Osteoblast (primary cell): Measurements from ENCODE around the gene SMAD5. TPM values are rescaled to one million over a fixed set of nuclear protein-coding genes. Genes with fewer than 3 reads are reported as not detected.

ENCODE experiments used
- DNase-seq: peaks from one replicate; pipeline ENCODE4 v3.0.0; 2011; ENCODE audit warnings: low spot score, mixed read lengths; ENCODE audit not compliant: insufficient read length; ENCODE audit errors: missing footprints
- H2AFZ ChIP-seq: 2 replicates; pipeline ENCODE4 v1.6.0; 2011; ENCODE audit warnings: mild to moderate bottlenecking, low read length
- H3K27ac ChIP-seq: 2 replicates; pipeline ENCODE4 v1.5.1; 2011; ENCODE audit warnings: mild to moderate bottlenecking, low read depth, low read length, moderate library complexity
- H3K27me3 ChIP-seq: 2 replicates; pipeline ENCODE4 v1.6.0; 2012; ENCODE audit warnings: mild to moderate bottlenecking, control low read depth, inconsistent platforms, low read length, moderate library complexity; ENCODE audit not compliant: insufficient read depth
- H3K36me3 ChIP-seq: 2 replicates; pipeline ENCODE4 v1.5.1; 2011; ENCODE audit warnings: mild to moderate bottlenecking, low read length, control low read depth, moderate library complexity; ENCODE audit not compliant: insufficient read depth
- H3K4me1 ChIP-seq: 2 replicates; pipeline ENCODE4 v1.5.1; 2011; ENCODE audit warnings: mild to moderate bottlenecking, low read length, control low read depth, moderate library complexity; ENCODE audit not compliant: insufficient read depth
- H3K4me2 ChIP-seq: 2 replicates; pipeline ENCODE4 v1.6.0; 2011; ENCODE audit warnings: mild to moderate bottlenecking, low read length; ENCODE audit not compliant: insufficient read depth
- H3K4me3 ChIP-seq: fragments of 200-600 bp; sonication (generic); 3 replicates; pipeline ENCODE4 v1.5.1; 2012; ENCODE audit warnings: mild to moderate bottlenecking, low read length, inconsistent platforms; ENCODE audit not compliant: insufficient read depth
- H3K79me2 ChIP-seq: 2 replicates; pipeline ENCODE4 v1.6.0; 2012; ENCODE audit warnings: mild to moderate bottlenecking, low read length, control low read depth, inconsistent platforms; ENCODE audit not compliant: insufficient read depth
- H3K9me3 ChIP-seq: 2 replicates; pipeline ENCODE4 v1.5.1; 2011; ENCODE audit warnings: low read depth, low read length, control low read depth
- H4K20me1 ChIP-seq: 2 replicates; pipeline ENCODE4 v1.6.0; 2012; ENCODE audit warnings: mild to moderate bottlenecking, low read length, control low read depth; ENCODE audit not compliant: insufficient read depth
- total RNA-seq: library from RNA; depleted of rRNA; stranded (reverse); fragments of >200 nt; gene quantifications from 2 replicates; pipeline ENCODE4 v1.2.3, GENCODE V29; 2012
- TF ChIP-seq, protein P1 (sequence below): IDR thresholded peaks from 2 replicates; pipeline ENCODE4 v1.5.1; 2011; ENCODE audit warnings: mild to moderate bottlenecking, low read depth, low read length, moderate library complexity; ENCODE audit errors: extremely low read depth

SMAD5 gene
- total RNA-seq, 1 donor, result 58.6 TPM

DNA sequence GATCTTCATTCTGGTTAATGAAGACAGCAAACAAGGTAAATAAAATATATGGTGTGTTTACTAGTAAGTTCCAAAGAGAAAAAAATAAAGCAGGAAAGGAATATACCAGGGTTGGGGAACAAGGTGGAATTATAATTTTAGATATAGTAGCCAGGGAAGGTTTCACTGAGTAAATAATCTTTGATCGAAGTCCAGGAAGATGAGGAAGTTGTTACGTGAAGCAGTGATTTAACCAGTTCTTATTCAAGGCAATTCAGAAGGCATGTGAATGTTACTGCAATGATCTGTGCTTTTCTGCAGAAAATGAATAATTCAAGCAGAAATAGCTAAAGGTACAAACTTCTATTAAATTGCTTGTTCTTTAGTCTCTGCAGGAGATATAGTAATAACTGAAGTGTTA is 54.2 kb downstream of the SMAD5 start:
- Histone ChIP-seq H3K79me2 (no peaks in the 10 kb centered on the region), H3K4me2 (no peak overlapping the region), H3K4me1 (no peaks in the 10 kb centered on the region), H3K27ac (no peak overlapping the region), H3K4me3 (no peak overlapping the region), H3K36me3 (peaks cover 17% of the 10 kb centered on the region), H4K20me1 (peaks cover 24% of the 10 kb centered on the region), H3K27me3 (peaks cover 15% of the 10 kb centered on the region), H3K9me3 (no peaks in the 10 kb centered on the region), H2AFZ (no peak overlapping the region)
- no peak for DNase-seq
- TF ChIP-seq, protein P1, sequence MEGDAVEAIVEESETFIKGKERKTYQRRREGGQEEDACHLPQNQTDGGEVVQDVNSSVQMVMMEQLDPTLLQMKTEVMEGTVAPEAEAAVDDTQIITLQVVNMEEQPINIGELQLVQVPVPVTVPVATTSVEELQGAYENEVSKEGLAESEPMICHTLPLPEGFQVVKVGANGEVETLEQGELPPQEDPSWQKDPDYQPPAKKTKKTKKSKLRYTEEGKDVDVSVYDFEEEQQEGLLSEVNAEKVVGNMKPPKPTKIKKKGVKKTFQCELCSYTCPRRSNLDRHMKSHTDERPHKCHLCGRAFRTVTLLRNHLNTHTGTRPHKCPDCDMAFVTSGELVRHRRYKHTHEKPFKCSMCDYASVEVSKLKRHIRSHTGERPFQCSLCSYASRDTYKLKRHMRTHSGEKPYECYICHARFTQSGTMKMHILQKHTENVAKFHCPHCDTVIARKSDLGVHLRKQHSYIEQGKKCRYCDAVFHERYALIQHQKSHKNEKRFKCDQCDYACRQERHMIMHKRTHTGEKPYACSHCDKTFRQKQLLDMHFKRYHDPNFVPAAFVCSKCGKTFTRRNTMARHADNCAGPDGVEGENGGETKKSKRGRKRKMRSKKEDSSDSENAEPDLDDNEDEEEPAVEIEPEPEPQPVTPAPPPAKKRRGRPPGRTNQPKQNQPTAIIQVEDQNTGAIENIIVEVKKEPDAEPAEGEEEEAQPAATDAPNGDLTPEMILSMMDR, result no peak

DNA sequence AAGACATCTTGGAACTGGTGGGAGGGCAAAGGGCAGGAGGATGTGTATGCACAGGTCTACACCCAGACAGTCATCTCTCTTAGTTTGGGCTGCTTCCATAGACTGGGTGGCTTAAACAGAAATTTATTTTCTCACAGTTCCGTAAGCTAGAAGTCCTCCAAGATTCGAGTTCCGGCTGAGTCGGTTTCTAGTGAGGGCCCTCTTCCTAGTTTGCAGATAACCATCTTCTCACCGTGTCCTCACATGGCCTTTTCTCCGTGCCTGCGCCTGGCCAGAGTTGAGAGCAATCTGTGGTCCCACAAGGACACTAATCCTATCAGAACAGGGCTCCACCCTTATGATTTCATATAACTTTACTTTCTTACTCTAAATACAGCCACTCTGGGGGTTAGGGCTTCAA is 56.2 kb downstream of the SMAD5 start:
- Histone ChIP-seq H3K27me3 (peaks cover 34% of the 10 kb centered on the region), H3K4me3 (no peak overlapping the region), H3K79me2 (no peaks in the 10 kb centered on the region), H3K36me3 (peaks cover 17% of the 10 kb centered on the region), H3K27ac (no peak overlapping the region), H4K20me1 (peaks cover 31% of the 10 kb centered on the region), H3K4me2 (no peak overlapping the region), H3K4me1 (no peaks in the 10 kb centered on the region), H2AFZ (no peak overlapping the region), H3K9me3 (no peaks in the 10 kb centered on the region)
- TF ChIP-seq, protein P1, result no peak
- peak; percentile 34 for DNase-seq

DNA sequence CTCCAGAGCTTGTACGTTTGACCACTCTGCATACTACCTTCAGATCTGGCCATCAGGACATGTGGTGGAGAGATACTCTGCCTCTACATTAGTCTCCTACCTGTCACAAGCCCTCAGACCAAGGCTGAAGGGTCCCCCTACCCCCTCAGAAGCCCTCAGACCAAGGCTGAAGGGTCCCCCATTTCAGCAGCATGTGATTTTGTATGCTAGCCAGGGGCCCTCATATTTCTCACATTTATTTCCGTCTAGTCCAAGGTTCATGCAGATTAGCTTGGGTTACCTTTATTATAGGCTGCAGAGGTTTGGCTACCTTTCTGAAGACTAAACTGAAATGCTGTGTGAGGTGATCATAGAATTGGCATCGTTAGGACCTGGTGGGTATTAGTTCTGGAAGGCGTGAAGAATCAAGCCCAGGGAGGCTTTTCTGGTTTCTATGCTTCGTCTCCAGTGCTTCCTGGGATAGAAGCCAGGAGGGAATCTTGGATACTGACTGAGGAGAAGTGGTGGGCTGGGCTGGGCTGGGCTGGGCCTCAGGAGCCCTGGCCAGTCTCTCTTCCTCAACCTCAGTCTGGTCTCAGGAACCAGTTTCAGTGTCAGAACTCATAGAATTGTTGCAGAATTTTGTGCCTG is 57.6 kb downstream of the SMAD5 start:
- TF ChIP-seq, protein P1, result no peak
- Histone ChIP-seq H3K27me3 (peaks cover 38% of the 10 kb centered on the region), H3K36me3 (peaks cover 17% of the 10 kb centered on the region), H4K20me1 (peaks cover 31% of the 10 kb centered on the region), H3K79me2 (no peaks in the 10 kb centered on the region), H3K9me3 (no peaks in the 10 kb centered on the region), H3K4me1 (no peaks in the 10 kb centered on the region), H2AFZ (no peak overlapping the region), H3K4me2 (no peak overlapping the region), H3K27ac (no peak overlapping the region), H3K4me3 (no peak overlapping the region)
- no peak for DNase-seq

DNA sequence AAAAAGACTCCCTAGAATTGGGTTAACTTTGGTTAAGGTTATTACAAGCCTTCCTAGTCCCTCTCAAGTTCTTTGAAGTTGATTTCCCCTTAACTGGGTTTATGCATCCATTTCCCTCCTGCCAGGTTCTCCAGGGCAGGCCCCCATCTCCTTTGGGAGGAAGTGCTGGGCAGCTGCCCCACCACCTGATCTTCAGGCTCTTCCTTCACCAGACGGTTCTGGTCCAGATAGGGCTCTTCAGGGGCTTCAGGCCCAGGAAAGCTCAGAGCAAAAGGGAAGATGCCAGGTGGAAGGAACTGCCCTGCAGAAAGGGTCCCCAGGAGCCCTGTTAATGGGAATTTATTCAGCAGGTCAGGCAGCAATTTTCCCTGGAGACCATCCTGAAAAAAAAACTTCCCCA is 58.3 kb downstream of the SMAD5 start:
- no peak overlapping the region for H3K27ac ChIP-seq
- no peaks in the 10 kb centered on the region for H3K9me3 ChIP-seq
- H3K4me2 ChIP-seq, result no peak overlapping the region
- H3K4me3 ChIP-seq, result no peak overlapping the region
- H3K36me3 ChIP-seq, result peaks cover 17% of the 10 kb centered on the region
- H4K20me1 ChIP-seq, result peaks cover 31% of the 10 kb centered on the region
- H3K79me2 ChIP-seq, result no peaks in the 10 kb centered on the region
- H3K4me1 ChIP-seq, result peaks cover 5% of the 10 kb centered on the region
- H3K27me3 ChIP-seq, result peaks cover 38% of the 10 kb centered on the region
- TF ChIP-seq, protein P1, result no peak
- no peak overlapping the region for H2AFZ ChIP-seq
- DNase-seq, result peak; percentile 60
